Measurements from ENCODE around the gene ZNF430. TPM values are rescaled to one million over a fixed set of nuclear protein-coding genes. Genes with fewer than 3 reads are reported as not detected.
"Not testable (repeated sequence)": the region's sequence is repeated elsewhere in the genome, so short reads cannot be mapped to it uniquely, and the experiment has no call there.

The ZNF430 gene
- total RNA-seq, result 11.9 and 14.1 TPM in 2 replicates

- Histone ChIP-seq H3K27me3 (ENCODE audit: insufficient read depth, low read length) (no peaks in the 10 kb centered on the region), H3K4me2 (ENCODE audit: insufficient read depth, low read length) (peak within 1 kb of the TSS; percentile 93), H3K9me3 (ENCODE audit: low read depth, low read length) (no peaks in the 10 kb centered on the region), H3K36me3 (ENCODE audit: insufficient read depth, low read length) (peaks cover 10% of the 10 kb centered on the region), H3K4me1 (ENCODE audit: insufficient read depth, low read length) (peaks cover 24% of the 10 kb centered on the region), H3K4me3 (ENCODE audit: insufficient read depth, low read length) (peak within 1 kb of the TSS; percentile 94), H3K79me2 (ENCODE audit: insufficient read depth, low read length) (peaks cover 32% of the 10 kb centered on the region), H3K27ac (ENCODE audit: low read depth, low read length) (peak within 1 kb of the TSS; percentile 90), H2AFZ (ENCODE audit: low read length) (peak within 1 kb of the TSS; percentile 99), H4K20me1 (ENCODE audit: insufficient read depth, low read length) (peaks cover 2% of the 10 kb centered on the region)
- TF ChIP-seq, protein P1, sequence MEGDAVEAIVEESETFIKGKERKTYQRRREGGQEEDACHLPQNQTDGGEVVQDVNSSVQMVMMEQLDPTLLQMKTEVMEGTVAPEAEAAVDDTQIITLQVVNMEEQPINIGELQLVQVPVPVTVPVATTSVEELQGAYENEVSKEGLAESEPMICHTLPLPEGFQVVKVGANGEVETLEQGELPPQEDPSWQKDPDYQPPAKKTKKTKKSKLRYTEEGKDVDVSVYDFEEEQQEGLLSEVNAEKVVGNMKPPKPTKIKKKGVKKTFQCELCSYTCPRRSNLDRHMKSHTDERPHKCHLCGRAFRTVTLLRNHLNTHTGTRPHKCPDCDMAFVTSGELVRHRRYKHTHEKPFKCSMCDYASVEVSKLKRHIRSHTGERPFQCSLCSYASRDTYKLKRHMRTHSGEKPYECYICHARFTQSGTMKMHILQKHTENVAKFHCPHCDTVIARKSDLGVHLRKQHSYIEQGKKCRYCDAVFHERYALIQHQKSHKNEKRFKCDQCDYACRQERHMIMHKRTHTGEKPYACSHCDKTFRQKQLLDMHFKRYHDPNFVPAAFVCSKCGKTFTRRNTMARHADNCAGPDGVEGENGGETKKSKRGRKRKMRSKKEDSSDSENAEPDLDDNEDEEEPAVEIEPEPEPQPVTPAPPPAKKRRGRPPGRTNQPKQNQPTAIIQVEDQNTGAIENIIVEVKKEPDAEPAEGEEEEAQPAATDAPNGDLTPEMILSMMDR (IDR thresholded peaks at IDR 0.05; ENCODE audit: extremely low read depth, low read depth, low read length), result no peak
- DNase-seq (ENCODE audit: insufficient read length, low spot score, missing footprints), result peak; percentile 88
Observed at GRCh38 chr19:21020298-21021227, at the start of gene ZNF430. ZNF430 (plus strand) TSS chr19:21020657; CDS start chr19:21020801, 144 bp downstream.

DNA sequence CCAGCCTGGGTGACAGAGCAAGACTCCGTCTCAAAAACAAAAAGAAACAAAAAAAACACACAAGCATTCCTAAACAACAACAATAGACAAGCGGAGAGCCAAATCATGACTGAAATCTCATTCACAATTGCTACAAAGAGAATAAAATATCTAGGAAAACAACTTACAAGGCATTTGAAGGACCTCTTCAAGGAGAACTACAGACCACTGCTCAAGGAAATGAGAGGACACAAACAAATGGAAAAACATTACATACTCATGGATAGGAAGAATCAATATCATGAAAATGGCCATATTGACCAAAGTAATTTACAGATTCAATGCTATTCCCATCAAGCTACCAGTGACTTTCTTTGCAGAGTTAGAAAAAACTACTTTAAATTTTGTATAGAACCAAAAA lies 27.7 kb upstream of the ZNF430 start:
- H3K79me2 ChIP-seq (ENCODE audit: insufficient read depth, low read length); H3K9me3 ChIP-seq (ENCODE audit: low read depth, low read length); H3K4me3 ChIP-seq (ENCODE audit: insufficient read depth, low read length); H3K36me3 ChIP-seq (ENCODE audit: insufficient read depth, low read length); H4K20me1 ChIP-seq (ENCODE audit: insufficient read depth, low read length); H3K4me1 ChIP-seq (ENCODE audit: insufficient read depth, low read length); H3K27ac ChIP-seq (ENCODE audit: low read depth, low read length); H2AFZ ChIP-seq (ENCODE audit: low read length); H3K4me2 ChIP-seq (ENCODE audit: insufficient read depth, low read length); DNase-seq (ENCODE audit: insufficient read length, low spot score, missing footprints); H3K27me3 ChIP-seq (ENCODE audit: insufficient read depth, low read length): not testable (repeated sequence)

DNA sequence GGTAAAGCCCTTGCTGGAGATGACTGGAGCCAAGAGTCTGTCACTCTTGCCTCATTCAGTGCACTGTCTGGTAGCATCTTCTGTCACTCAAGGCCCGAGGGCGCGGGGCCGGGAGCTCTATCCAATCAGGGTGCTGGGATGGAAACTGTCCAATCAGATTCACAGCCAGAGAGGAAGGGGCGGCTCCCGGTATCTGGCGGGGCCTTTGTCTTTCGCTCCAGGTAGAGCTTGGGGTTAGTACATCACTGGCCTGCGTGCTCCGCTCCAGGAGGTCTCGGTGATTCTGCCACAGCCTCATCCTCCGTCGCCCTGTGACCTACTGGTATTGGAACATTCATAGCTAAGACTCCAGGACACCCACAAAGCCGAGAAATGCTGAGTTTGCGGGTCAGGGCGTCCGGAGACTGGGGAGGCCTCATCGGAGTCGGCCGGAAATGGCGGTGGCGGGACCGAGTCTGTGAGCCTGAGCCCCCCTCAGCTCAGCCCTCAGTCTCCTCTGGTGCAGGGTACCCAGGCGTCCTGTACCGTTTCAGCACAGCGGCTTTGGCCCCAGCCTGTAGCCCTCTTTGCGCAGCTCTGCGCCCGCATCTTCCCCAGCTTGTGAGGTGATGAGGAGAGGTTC lies 20.6 kb upstream of the ZNF430 start:
- Histone ChIP-seq H3K4me2 (ENCODE audit: insufficient read depth, low read length) (peak overlapping the region; percentile 97), H4K20me1 (ENCODE audit: insufficient read depth, low read length) (no peaks in the 10 kb centered on the region), H3K27me3 (ENCODE audit: insufficient read depth, low read length) (no peaks in the 10 kb centered on the region), H3K79me2 (ENCODE audit: insufficient read depth, low read length) (no peaks in the 10 kb centered on the region), H3K4me3 (ENCODE audit: insufficient read depth, low read length) (peak overlapping the region; percentile 85), H3K9me3 (ENCODE audit: low read depth, low read length) (no peaks in the 10 kb centered on the region), H3K27ac (ENCODE audit: low read depth, low read length) (no peak overlapping the region), H3K36me3 (ENCODE audit: insufficient read depth, low read length) (no peaks in the 10 kb centered on the region), H3K4me1 (ENCODE audit: insufficient read depth, low read length) (peaks cover 3% of the 10 kb centered on the region), H2AFZ (ENCODE audit: low read length) (peak overlapping the region; percentile 99)
- DNase-seq (ENCODE audit: insufficient read length, low spot score, missing footprints), result peak; percentile 98
- TF ChIP-seq, protein P1 (IDR thresholded peaks at IDR 0.05; ENCODE audit: extremely low read depth, low read depth, low read length), result no peak

- Histone ChIP-seq H3K4me2 (ENCODE audit: insufficient read depth, low read length) (peak overlapping the region; percentile 93), H3K4me1 (ENCODE audit: insufficient read depth, low read length) (peaks cover 24% of the 10 kb centered on the region), H3K36me3 (ENCODE audit: insufficient read depth, low read length) (peaks cover 13% of the 10 kb centered on the region), H3K79me2 (ENCODE audit: insufficient read depth, low read length) (peaks cover 39% of the 10 kb centered on the region), H3K27ac (ENCODE audit: low read depth, low read length) (peak overlapping the region; percentile 90), H2AFZ (ENCODE audit: low read length) (peak overlapping the region; percentile 99), H3K4me3 (ENCODE audit: insufficient read depth, low read length) (peak overlapping the region; percentile 94)
- not testable (repeated sequence) for H3K9me3 ChIP-seq (ENCODE audit: low read depth, low read length); H3K27me3 ChIP-seq (ENCODE audit: insufficient read depth, low read length); H4K20me1 ChIP-seq (ENCODE audit: insufficient read depth, low read length); DNase-seq (ENCODE audit: insufficient read length, low spot score, missing footprints)
Observed at GRCh38 chr19:21021238-21021637, 781 bp downstream of the ZNF430 start.
